ENCODE data around the gene FLG2.
"Not testable (repeated sequence)": the region's sequence is repeated elsewhere in the genome, so short reads cannot be mapped to it uniquely, and the experiment has no call there.

FLG2 gene

GRCh38 chr1:152309955-152310354 is 49.9 kb downstream of the FLG2 start:
- no peak for DNase-seq

GRCh38 chr1:152309320-152309901 is 50.4 kb downstream of the FLG2 start:
- DNase-seq: not testable (repeated sequence)

- DNase-seq: not testable (repeated sequence)
These were observed 51.0 kb downstream of the FLG2 start for GRCh38 chr1:152308758-152309157.

- DNase-seq: not testable (repeated sequence)
These were observed 51.8 kb downstream of the FLG2 start for GRCh38 chr1:152307970-152308369.

- not testable (repeated sequence) for DNase-seq
These were observed 53.7 kb downstream of the FLG2 start for GRCh38 chr1:152306123-152306522.

- DNase-seq: not testable (repeated sequence)
These were observed 55.0 kb downstream of the FLG2 start for GRCh38 chr1:152304773-152305172.

GRCh38 chr1:152303139-152303872 is 56.5 kb downstream of the FLG2 start:
- not testable (repeated sequence) for DNase-seq

Data from eye (tissue), 1 donor.